Measurements from ENCODE around the gene RPLP1.

DNA sequence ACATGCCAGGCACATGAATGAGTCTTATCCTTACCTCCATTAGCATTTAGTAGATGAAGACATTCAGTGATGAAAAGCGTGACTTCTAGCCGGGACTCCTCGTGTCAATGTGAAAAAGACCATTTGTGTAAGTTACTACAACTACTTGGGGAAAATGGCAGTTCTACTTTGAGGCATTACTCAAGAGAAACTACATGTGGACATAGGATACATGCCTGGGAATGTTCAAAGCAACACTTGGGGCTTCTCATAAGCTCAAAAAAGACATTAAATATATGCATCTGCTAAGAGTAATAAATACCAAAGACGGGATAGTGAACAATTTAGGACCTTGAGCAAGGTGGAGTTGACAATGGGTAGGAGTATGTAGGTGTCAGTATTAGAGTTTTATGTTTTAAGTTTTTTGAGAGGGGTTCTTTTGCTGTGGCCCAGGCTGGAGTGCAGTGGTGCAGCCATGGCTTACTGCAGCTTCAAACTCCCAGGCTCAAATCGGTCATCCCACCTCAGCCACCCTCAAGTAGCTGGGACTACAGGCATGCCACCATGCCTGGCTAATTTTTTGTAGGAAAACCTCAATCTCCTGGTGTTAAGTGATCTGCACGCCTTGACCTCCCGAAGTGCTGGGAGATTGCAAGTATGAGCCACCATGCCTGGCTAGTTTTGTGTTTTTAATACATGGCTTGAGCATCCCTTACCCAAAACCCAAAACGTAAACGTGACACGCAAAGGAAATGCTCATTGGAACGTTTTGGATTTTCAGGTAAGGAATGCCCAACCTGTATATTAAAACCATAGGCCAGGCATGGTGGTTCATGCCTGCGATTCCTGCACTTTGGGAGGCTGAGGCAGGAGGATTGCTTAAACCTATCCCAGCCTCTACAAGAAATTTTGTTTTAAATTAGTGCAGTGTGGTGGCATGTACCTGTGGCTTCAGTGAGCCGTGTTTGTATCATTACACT is 3.9 kb downstream of the RPLP1 start:
- TF ChIP-seq YY1 (IDR thresholded peaks at IDR 0.05; ENCODE audit: low read depth, low read length): no peak
- no peak for TF ChIP-seq SIRT6 (IDR thresholded peaks at IDR 0.05; ENCODE audit: low read length)
- peak; percentile 9 to 64 for TF ChIP-seq POLR2A (IDR thresholded peaks at IDR 0.05; ENCODE audit: control extremely low read depth in 1 of 2, low read depth in 2 of 2, low read length in 2 of 2)
- TF ChIP-seq, protein P1, sequence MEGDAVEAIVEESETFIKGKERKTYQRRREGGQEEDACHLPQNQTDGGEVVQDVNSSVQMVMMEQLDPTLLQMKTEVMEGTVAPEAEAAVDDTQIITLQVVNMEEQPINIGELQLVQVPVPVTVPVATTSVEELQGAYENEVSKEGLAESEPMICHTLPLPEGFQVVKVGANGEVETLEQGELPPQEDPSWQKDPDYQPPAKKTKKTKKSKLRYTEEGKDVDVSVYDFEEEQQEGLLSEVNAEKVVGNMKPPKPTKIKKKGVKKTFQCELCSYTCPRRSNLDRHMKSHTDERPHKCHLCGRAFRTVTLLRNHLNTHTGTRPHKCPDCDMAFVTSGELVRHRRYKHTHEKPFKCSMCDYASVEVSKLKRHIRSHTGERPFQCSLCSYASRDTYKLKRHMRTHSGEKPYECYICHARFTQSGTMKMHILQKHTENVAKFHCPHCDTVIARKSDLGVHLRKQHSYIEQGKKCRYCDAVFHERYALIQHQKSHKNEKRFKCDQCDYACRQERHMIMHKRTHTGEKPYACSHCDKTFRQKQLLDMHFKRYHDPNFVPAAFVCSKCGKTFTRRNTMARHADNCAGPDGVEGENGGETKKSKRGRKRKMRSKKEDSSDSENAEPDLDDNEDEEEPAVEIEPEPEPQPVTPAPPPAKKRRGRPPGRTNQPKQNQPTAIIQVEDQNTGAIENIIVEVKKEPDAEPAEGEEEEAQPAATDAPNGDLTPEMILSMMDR (IDR thresholded peaks at IDR 0.05; ENCODE audit: control extremely low read depth in 1 of 3, insufficient read depth in 1 of 3, low read depth in 1 of 3, low read length in 3 of 3): no peak

Data from H1 (cell line).